H1 (cell line): ENCODE results near the gene HECTD1. TPM values are rescaled to one million over a fixed set of nuclear protein-coding genes. Genes with fewer than 3 reads are reported as not detected.

ENCODE experiments used
- CTCF ChIA-PET: fragments of 300-600 bp; sonication (Branson Sonifier 250); formaldehyde crosslinking; loops from one replicate; lab custom pipeline; 2021; ENCODE audit not compliant: partially characterized antibody; lab: Charles Lee
- POLR2A ChIA-PET: fragments of 300-600 bp; sonication (Branson Sonifier 250); formaldehyde crosslinking; loops from one replicate; lab custom pipeline; 2021; ENCODE audit warnings: inconsistent platforms; ENCODE audit not compliant: partially characterized antibody; lab: Charles Lee
- DNase-seq, 2 experiments: peaks; one replicate each; pipeline versions ENCODE4 v3.0.0 to v3.0.0-alpha.2; 2010 to 2022; ENCODE audit warnings: low spot score in 2 of 2, low read depth in 1 of 2, mixed read lengths in 1 of 2
- FAIRE-seq: peaks from 2 replicates; lab custom pipeline; 2011; peaks lifted over from hg19 to GRCh38; lab: Jason Lieb, UNC
- H2AFZ ChIP-seq: 2 replicates; pipeline ENCODE4 v1.8.1; 2012; ENCODE audit warnings: low read length, inconsistent platforms
- H2AK5ac ChIP-seq: 2 replicates; pipeline ENCODE4 v1.6.1; 2013; ENCODE audit warnings: low read depth, low read length
- H2BK120ac ChIP-seq: replicated peaks from 2 replicates; pipeline ENCODE3; 2013; ENCODE audit warnings: low read depth, low read length, inconsistent platforms
- H2BK12ac ChIP-seq: 2 replicates; pipeline ENCODE4 v1.6.1; 2013; ENCODE audit warnings: low read depth, low read length
- H2BK15ac ChIP-seq: 2 replicates; pipeline ENCODE4 v1.6.1; 2013; ENCODE audit warnings: low read length
- H2BK20ac ChIP-seq: 2 replicates; pipeline ENCODE4 v1.6.1; 2013; ENCODE audit warnings: low read length
- H2BK5ac ChIP-seq: 2 replicates; pipeline ENCODE4 v1.6.1; 2013; ENCODE audit warnings: low read depth, low read length
- H3K14ac ChIP-seq: 2 replicates; pipeline ENCODE4 v1.6.1; 2013; ENCODE audit warnings: inconsistent platforms; ENCODE audit not compliant: insufficient read length
- H3K18ac ChIP-seq: 2 replicates; pipeline ENCODE4 v1.6.1; 2013; ENCODE audit warnings: low read length; ENCODE audit errors: extremely low read depth
- H3K23ac ChIP-seq: 2 replicates; pipeline ENCODE4 v1.6.1; 2013; ENCODE audit warnings: inconsistent platforms; ENCODE audit not compliant: insufficient read length
- H3K23me2 ChIP-seq: 2 replicates; pipeline ENCODE4 v1.6.1; 2013; ENCODE audit warnings: low read depth, low read length
- H3K27ac ChIP-seq: 2 replicates; pipeline ENCODE4 v1.6.1; 2011; ENCODE audit warnings: low read depth, low read length, inconsistent platforms
- H3K27me3 ChIP-seq, 4 experiments: replicated peaks in 1 of 4; 1 replicate in 1 of 4; 2 replicates in 3 of 4; pipeline versions ENCODE4 v1.6.1 to v1.8.1; 2011 to 2013; ENCODE audit warnings: low read length in 3 of 4, mild to moderate bottlenecking in 3 of 4, inconsistent platforms in 2 of 4, mixed read lengths in 2 of 4, moderate library complexity in 1 of 4; ENCODE audit not compliant: control insufficient read depth in 3 of 4, insufficient read depth in 3 of 4; ENCODE audit errors: extremely low read depth in 1 of 4
- H3K36me3 ChIP-seq, 4 experiments: 2 replicates each; pipeline versions ENCODE4 v1.6.1 to v1.8.1; 2011 to 2013; ENCODE audit warnings: mild to moderate bottlenecking in 4 of 4, low read length in 3 of 4, moderate library complexity in 2 of 4, control low read depth in 1 of 4, inconsistent platforms in 1 of 4; ENCODE audit not compliant: insufficient read depth in 4 of 4, control insufficient read depth in 2 of 4
- H3K4ac ChIP-seq: replicated peaks from 2 replicates; pipeline ENCODE3; 2013; ENCODE audit warnings: low read length, low read depth, mixed read lengths, inconsistent platforms; ENCODE audit not compliant: insufficient read length
- H3K4me1 ChIP-seq, 4 experiments: replicated peaks in 1 of 4; 1 replicate in 1 of 4; 2 replicates in 3 of 4; pipeline versions ENCODE4 v1.6.1 to v1.8.1; 2011 to 2013; ENCODE audit warnings: low read length in 3 of 4, inconsistent platforms in 2 of 4, mixed read lengths in 1 of 4; ENCODE audit not compliant: insufficient read depth in 4 of 4, control insufficient read depth in 3 of 4
- H3K4me2 ChIP-seq, 2 experiments: 2 replicates each; pipeline versions ENCODE4 v1.6.1 to v1.8.1; 2011 to 2013; ENCODE audit warnings: low read depth in 2 of 2, low read length in 2 of 2, control low read depth in 1 of 2, inconsistent platforms in 1 of 2, mild to moderate bottlenecking in 1 of 2; ENCODE audit not compliant: insufficient read depth in 1 of 2
- H3K4me3 ChIP-seq, 4 experiments: fragments of 200-600, 300-600 bp in 1 of 4; sonication (generic), shearing (Covaris generic), sonication (Bioruptor Twin) in 1 of 4; 2 replicates each; pipeline versions ENCODE4 v1.5.1 to v1.8.1; 2011 to 2016; ENCODE audit warnings: low read length in 4 of 4, low read depth in 3 of 4, control low read depth in 2 of 4, inconsistent platforms in 2 of 4, mild to moderate bottlenecking in 2 of 4, mixed read lengths in 1 of 4, moderate library complexity in 1 of 4; ENCODE audit not compliant: insufficient read depth in 2 of 4; ENCODE audit errors: extremely low read depth in 1 of 4
- H3K56ac ChIP-seq: replicated peaks from 2 replicates; pipeline ENCODE3; 2013; ENCODE audit warnings: low read depth, mild to moderate bottlenecking, mixed read lengths, low read length, inconsistent platforms; ENCODE audit not compliant: insufficient read length
- H3K79me1 ChIP-seq: 2 replicates; pipeline ENCODE4 v1.6.1; 2013; ENCODE audit warnings: low read depth, low read length, control low read depth
- H3K79me2 ChIP-seq, 2 experiments: 2 replicates each; pipeline versions ENCODE4 v1.6.1 to v1.8.1; 2012 to 2013; ENCODE audit warnings: low read length in 2 of 2, mild to moderate bottlenecking in 2 of 2, inconsistent platforms in 1 of 2; ENCODE audit not compliant: insufficient read depth in 2 of 2, control insufficient read depth in 1 of 2
- H3K9ac ChIP-seq, 4 experiments: replicated peaks in 1 of 4; 1 replicate in 1 of 4; 2 replicates in 3 of 4; pipeline versions ENCODE4 v1.6.1 to v1.8.1; 2011 to 2013; ENCODE audit warnings: low read depth in 3 of 4, low read length in 3 of 4, control low read depth in 2 of 4, mild to moderate bottlenecking in 2 of 4, moderate library complexity in 2 of 4, inconsistent platforms in 1 of 4; ENCODE audit errors: extremely low read depth in 1 of 4
- H3K9me3 ChIP-seq, 2 experiments: 2 replicates each; pipeline versions ENCODE4 v1.6.1 to v1.8.1; 2012 to 2013; ENCODE audit warnings: mild to moderate bottlenecking in 2 of 2, moderate library complexity in 2 of 2, control low read depth in 1 of 2, inconsistent platforms in 1 of 2, low read depth in 1 of 2, low read length in 1 of 2, mixed read lengths in 1 of 2; ENCODE audit not compliant: insufficient read depth in 2 of 2
- H4K20me1 ChIP-seq, 2 experiments: replicated peaks in 1 of 2; 2 replicates each; pipeline versions ENCODE3 to v1.8.1; 2011 to 2013; ENCODE audit warnings: inconsistent platforms in 2 of 2, low read length in 2 of 2, mild to moderate bottlenecking in 1 of 2; ENCODE audit not compliant: insufficient read depth in 2 of 2, control insufficient read depth in 1 of 2
- H4K5ac ChIP-seq: 2 replicates; pipeline ENCODE4 v1.6.1; 2013; ENCODE audit warnings: low read length, low read depth, mixed read lengths, inconsistent platforms; ENCODE audit not compliant: insufficient read length
- H4K8ac ChIP-seq: 2 replicates; pipeline ENCODE4 v1.8.0; 2013; ENCODE audit warnings: mild to moderate bottlenecking, moderate library complexity, low read length, inconsistent platforms; ENCODE audit not compliant: insufficient read depth; ENCODE audit errors: extremely low read depth
- H4K91ac ChIP-seq: replicated peaks from 2 replicates; pipeline ENCODE3; 2013; ENCODE audit warnings: low read length, mixed read lengths, inconsistent platforms; ENCODE audit not compliant: insufficient read length
- BACH1 ChIP-seq: IDR thresholded peaks from 2 replicates; pipeline ENCODE4 v1.6.1; 2012; ENCODE audit warnings: low read length, improper control_type of control experiment
- CEBPB ChIP-seq: IDR thresholded peaks from 2 replicates; pipeline ENCODE4 v1.6.1; 2012; ENCODE audit warnings: low read depth, low read length
- GABPA ChIP-seq: IDR thresholded peaks from 2 replicates; pipeline ENCODE4 v1.6.1; 2011; ENCODE audit warnings: mild to moderate bottlenecking, low read length, moderate library complexity, borderline replicate concordance; ENCODE audit not compliant: insufficient read depth
- WGBS, 2 experiments: shearing (Covaris generic) in 1 of 2; methylation state at CpG; one replicate each; pipeline versions ENCODE4 v1.1.6 to v1.1.7; 2013 to 2015; ENCODE audit warnings: low lambda C conversion rate in 2 of 2, mixed read lengths in 2 of 2, inconsistent platforms in 1 of 2, low coverage in 1 of 2, missing lambda C conversion rate in 1 of 2; ENCODE audit not compliant: insufficient replicate concordance in 2 of 2, insufficient coverage in 1 of 2, insufficient read length in 1 of 2; ENCODE audit errors: extremely low coverage in 1 of 2, missing lambda C conversion rate in 1 of 2; 5-methylcytosine and 5-hydroxymethylcytosine counted together
- polyA plus RNA-seq, 7 experiments: library from polyadenylated mRNA; depleted of rRNA in 3 of 7; stranded (reverse) in 5 of 7; unstranded in 2 of 7; fragments of >200 nt in 5 of 7; fragments of 200-250 nt in 2 of 7; gene quantifications; 1 replicate in 5 of 7; 2 replicates in 1 of 7; 4 replicates in 1 of 7; pipeline versions ENCODE4 v1.2.1 to v1.2.3, GENCODE V29; 2011 to 2013; ENCODE audit warnings: missing spikeins in 2 of 7, mixed read lengths in 2 of 7
- total RNA-seq: library from RNA; stranded (reverse); fragmentation: NEBNext Ultra II Directional; extraction: Animal tissue kit (Norgen Biotek cat#: 25700); gene quantifications from 2 replicates; pipeline ENCODE4 v1.2.1, GENCODE V29; 2021

The HECTD1 gene
- total and polyA plus RNA-seq, 2 of the 8 experiments (the other 6 are each of a cell fraction or from before 2014, with no cell fraction given) = 44.7 to 105 TPM

- ChIA-PET CTCF (interaction anchor here (0.8 to 1.0 kb wide), 2 partner anchors 42 to 81 kb away, joined by 3 read pairs; no protein-coding TSS in a partner anchor), POLR2A (no interaction called here)
- no peak overlapping the region for H3K14ac ChIP-seq
These were observed 37.0 kb upstream of the HECTD1 start for GRCh38 chr14:31244626-31245025.

More at GRCh38 chr14:31244626-31245025, 37.0 kb upstream of the HECTD1 start:
- Histone ChIP-seq H3K79me2 (no peaks in the 10 kb centered on the region), H3K4me2 (no peak overlapping the region), H2AFZ (no peak overlapping the region), H2BK15ac (no peak overlapping the region), H3K9ac (no peak overlapping the region), H3K4me3 (no peak overlapping the region), H4K20me1 (no peaks in the 10 kb centered on the region), H2BK20ac (no peak overlapping the region), H3K9me3 (no peaks in the 10 kb centered on the region), H3K23ac (no peak overlapping the region), H3K56ac (no peak overlapping the region), H3K18ac (peak overlapping the region; percentile 27; the same call in 1 of the 2 replicates), H3K27me3 (no peaks in the 10 kb centered on the region), H3K4me1 (peaks cover 0 to 4% (median 0%) of the 10 kb centered on the region in 4 experiments; a peak in 1 of 7 replicates), H2BK12ac (no peak overlapping the region), H2AK5ac (no peak overlapping the region), H4K5ac (no peak overlapping the region), H3K27ac (no peak overlapping the region), H3K36me3 (no peaks in the 10 kb centered on the region), H4K8ac (no peak overlapping the region), H2BK120ac (no peak overlapping the region), H3K79me1 (no peaks in the 10 kb centered on the region), H3K23me2 (no peaks in the 10 kb centered on the region), H2BK5ac (no peak overlapping the region), H4K91ac (no peak overlapping the region), H3K4ac (no peak overlapping the region)
- FAIRE-seq (no peak), DNase-seq (no peak)
- TF ChIP-seq GABPA (no peak), BACH1 (no peak), CEBPB (no peak)
- 68% methylated on average over 3 of the region's 3 CpGs; no CpG with 5 or more reads in 1 of the 2 experiments for WGBS, 2 experiments
